Stomach smooth muscle (tissue), 2 donors: Measurements from ENCODE around the gene TACR2.
A peak's percentile ranks its signal among the peaks of the same experiment; 100 is the strongest.
"Not testable (repeated sequence)": the region's sequence is repeated elsewhere in the genome, so short reads cannot be mapped to it uniquely, and the experiment has no call there.

ENCODE experiments used
- H3K27ac ChIP-seq: one replicate; pipeline ENCODE4 v1.7.0; 2013; ENCODE audit warnings: mild to moderate bottlenecking, low read length, inconsistent platforms
- H3K27me3 ChIP-seq, 2 donors: one replicate each; pipeline ENCODE4 v1.7.0; 2013; ENCODE audit warnings: low read length in 2 of 2; ENCODE audit not compliant: insufficient read depth in 2 of 2, control insufficient read depth in 1 of 2
- H3K36me3 ChIP-seq, 2 donors: one replicate each; pipeline ENCODE4 v1.7.0; 2013; ENCODE audit warnings: low read length in 2 of 2; ENCODE audit not compliant: control insufficient read depth in 2 of 2, insufficient read depth in 2 of 2
- H3K4me1 ChIP-seq: one replicate; pipeline ENCODE4 v1.7.0; 2013; ENCODE audit warnings: low read length; ENCODE audit not compliant: control insufficient read depth, insufficient read depth
- H3K4me3 ChIP-seq, 2 donors: one replicate each; pipeline ENCODE4 v1.7.0; 2013; ENCODE audit warnings: low read length in 2 of 2
- H3K9ac ChIP-seq, 2 donors: one replicate each; pipeline ENCODE4 v1.7.0; 2013; ENCODE audit warnings: low read length in 2 of 2, mild to moderate bottlenecking in 1 of 2
- H3K9me3 ChIP-seq, 2 donors: one replicate each; pipeline ENCODE4 v1.7.0; 2013; ENCODE audit warnings: low read length in 2 of 2; ENCODE audit not compliant: control insufficient read depth in 2 of 2
- donor health status: healthy.
- donor health status: Pancreatic carcinoma.

TACR2 gene

DNA sequence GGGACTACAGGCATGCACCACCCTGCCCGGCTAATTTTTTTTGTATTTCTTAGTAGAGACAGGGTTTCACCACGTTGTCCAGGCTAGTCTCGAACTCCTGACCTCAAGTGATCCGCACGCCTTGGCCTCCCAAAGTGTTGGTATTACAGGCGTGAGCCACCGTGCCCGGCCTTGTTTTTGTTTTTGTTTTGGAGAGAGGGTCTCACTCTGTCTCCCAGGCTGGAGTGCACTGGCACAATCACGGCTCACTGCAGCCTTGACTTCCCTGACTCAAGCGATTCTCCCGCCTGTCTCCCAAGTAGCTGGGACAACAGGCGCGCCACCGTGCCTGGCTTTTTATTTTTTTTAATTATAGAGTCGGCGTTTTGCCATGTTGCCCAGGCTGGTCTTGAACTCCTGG lies 33.7 kb upstream of the TACR2 start:
- H3K27me3 ChIP-seq, H3K4me3 ChIP-seq, H3K9ac ChIP-seq, H3K9me3 ChIP-seq, H3K36me3 ChIP-seq: not testable (repeated sequence)
- peak overlapping the region; percentile 53 for H3K27ac ChIP-seq
- H3K4me1 ChIP-seq: peaks cover 51% of the 10 kb centered on the region

DNA sequence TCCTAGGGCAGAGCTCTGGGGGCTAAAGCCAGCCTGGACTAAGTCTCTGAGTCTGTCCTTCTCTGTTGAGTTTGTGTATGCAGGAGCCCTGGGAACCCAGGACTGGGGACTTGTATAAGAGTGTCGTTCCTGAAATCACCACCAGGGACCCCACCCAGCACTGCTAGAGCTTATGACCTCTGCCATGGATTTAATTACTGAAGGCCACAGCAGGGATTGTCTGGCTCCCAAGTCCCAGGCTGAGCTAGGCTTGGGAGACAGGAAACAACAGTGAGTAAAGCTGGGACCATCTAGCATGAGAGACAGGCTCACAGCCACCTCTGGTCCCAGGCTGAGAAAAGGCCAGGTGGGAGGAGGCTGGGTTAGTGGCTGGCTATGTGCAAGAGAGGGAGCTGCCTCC lies 33.1 kb upstream of the TACR2 start:
- H3K4me3 ChIP-seq: peak overlapping the region in 1 of 2 donors; percentile 22
- H3K27ac ChIP-seq: peak overlapping the region; percentile 53
- H3K27me3 ChIP-seq: no peaks in the 10 kb centered on the region
- no peak overlapping the region for H3K9ac ChIP-seq
- H3K9me3 ChIP-seq: no peaks in the 10 kb centered on the region
- H3K4me1 ChIP-seq: peaks cover 47% of the 10 kb centered on the region
- H3K36me3 ChIP-seq: peaks cover 0 to 3% of the 10 kb centered on the region in 2 donors

DNA sequence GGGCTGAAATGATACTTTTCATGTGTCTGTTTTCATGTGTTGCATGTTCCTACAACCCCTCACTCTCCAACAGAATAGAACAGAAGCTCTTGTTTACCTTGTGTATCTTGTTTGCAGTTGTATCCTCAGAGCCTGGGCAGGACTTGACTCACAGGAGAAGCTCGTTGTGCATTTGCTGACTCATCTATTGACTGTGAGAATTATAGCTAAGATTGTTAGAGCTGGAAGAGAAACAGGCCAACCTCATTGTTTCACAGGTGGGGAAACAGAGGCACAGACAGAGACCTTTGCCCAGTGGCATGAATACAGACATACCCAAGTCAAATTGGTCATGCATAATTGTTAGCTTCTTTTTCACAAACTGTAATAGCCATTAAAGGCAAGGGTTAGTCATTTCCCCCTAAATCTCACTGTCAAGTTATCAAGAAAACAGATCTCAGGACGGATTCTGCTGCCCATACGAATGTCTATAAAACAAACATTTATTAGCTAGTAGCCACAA lies 30.0 kb upstream of the TACR2 start:
- peaks cover 24% of the 10 kb centered on the region for H3K4me1 ChIP-seq
- no peak overlapping the region for H3K9ac ChIP-seq
- H3K9me3 ChIP-seq: no peaks in the 10 kb centered on the region
- H3K4me3 ChIP-seq: no peak overlapping the region
- H3K36me3 ChIP-seq: no peaks in the 10 kb centered on the region
- no peaks in the 10 kb centered on the region for H3K27me3 ChIP-seq
- peak overlapping the region; percentile 53 for H3K27ac ChIP-seq

DNA sequence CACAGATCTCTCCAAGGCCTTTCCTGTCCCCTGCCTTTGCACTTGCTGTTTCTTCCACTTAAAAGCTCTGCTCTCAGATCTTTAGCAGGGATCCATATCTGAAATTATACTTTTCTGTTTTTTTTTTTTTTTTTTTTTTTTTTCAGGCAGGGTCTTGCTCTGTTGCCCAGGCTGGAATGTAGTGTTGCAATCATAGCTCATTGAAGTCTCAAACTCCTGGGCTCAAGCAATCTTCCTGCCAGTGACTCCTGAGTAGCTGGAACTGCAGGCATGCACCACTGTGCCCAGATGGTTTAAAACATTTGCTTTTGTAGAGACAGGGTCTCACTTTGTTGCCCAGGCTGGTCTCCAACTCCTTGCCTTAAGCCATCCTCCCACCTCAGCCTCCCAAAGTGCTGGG lies 29.5 kb upstream of the TACR2 start:
- Histone ChIP-seq H3K4me3 (no peak overlapping the region), H3K27me3 (no peaks in the 10 kb centered on the region), H3K27ac (peak overlapping the region; percentile 53), H3K9ac (no peak overlapping the region), H3K4me1 (peaks cover 21% of the 10 kb centered on the region), H3K36me3 (no peaks in the 10 kb centered on the region), H3K9me3 (no peaks in the 10 kb centered on the region)

DNA sequence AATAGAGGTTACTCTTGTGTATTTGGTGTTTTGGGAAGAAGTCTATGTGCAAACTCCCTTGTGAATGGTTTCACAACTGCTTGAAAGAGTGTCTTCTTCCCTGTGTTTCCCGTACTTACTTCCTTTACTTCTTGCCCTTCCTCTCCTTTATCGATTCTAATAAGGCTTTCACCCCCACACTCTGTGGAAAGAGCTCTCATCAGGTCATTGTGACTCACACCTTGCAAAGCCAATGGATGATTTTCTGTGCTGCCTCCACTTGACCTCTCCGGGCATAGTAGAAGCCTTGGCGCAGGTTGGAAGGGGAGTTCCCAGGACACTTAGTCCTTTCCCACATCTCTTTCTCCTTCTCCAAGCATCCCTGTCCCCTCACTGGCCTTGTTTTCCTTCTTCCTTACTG lies 28.3 kb upstream of the TACR2 start:
- Histone ChIP-seq H3K36me3 (no peaks in the 10 kb centered on the region), H3K27me3 (no peaks in the 10 kb centered on the region), H3K4me1 (peaks cover 13% of the 10 kb centered on the region), H3K27ac (no peak overlapping the region), H3K4me3 (no peak overlapping the region), H3K9ac (no peak overlapping the region), H3K9me3 (no peaks in the 10 kb centered on the region)

DNA sequence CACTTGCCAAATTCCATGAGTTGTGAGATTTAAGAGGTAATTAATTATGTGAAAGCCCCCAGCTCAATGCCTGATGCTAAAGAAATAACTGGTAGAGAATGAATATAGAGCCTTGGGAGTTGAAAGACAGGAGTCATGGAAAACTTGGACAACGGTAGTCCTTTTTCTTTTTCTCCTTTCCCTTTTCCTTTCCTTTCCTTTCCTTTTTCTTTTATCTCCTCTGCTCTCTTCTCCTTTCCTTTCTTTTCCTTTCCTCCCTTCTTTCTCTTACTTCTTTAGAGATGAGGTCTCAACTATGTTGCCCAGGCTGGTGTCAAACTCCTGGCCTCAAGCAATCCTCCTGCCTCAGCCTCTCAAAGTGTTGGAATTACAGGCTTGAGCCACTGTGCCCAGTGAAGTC lies 26.6 kb upstream of the TACR2 start:
- Histone ChIP-seq H3K27me3 (no peaks in the 10 kb centered on the region), H3K9me3 (no peaks in the 10 kb centered on the region), H3K36me3 (no peaks in the 10 kb centered on the region), H3K4me3 (no peak overlapping the region), H3K9ac (no peak overlapping the region), H3K4me1 (peaks cover 18% of the 10 kb centered on the region), H3K27ac (no peak overlapping the region)

DNA sequence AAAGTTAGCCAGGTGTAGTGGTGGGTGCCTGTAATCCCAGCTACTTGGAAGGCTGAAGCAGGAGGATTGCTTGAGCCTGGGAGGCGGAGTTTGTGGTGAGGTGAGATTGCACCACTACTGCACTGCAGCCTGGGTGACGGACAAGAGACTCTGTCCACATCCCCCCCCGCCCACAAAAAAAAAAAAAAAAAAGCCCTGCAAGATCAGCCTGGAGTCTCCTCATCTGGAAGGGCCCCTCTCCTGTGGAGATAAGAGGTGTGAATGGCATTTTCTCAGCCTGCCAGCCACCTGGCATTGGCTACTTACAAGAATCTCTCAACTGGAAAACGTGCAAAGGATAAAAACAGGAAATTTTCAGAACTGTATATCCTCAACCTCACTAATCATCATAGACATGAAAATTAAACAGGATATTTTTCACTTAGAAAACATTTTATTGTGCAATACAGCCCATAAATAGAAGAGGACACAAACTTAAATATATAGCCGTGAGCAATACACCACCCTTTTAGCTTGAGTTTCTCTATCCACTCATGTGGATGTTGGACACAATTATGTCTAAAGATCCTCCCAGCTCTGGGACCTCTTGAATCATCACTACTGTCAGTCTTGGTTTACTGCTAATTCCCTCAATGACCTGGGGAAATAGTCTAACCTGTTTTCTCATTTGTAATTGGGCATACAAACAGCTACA lies 23.2 kb upstream of the TACR2 start:
- no peaks in the 10 kb centered on the region for H3K9me3 ChIP-seq
- no peak overlapping the region for H3K27ac ChIP-seq

DNA sequence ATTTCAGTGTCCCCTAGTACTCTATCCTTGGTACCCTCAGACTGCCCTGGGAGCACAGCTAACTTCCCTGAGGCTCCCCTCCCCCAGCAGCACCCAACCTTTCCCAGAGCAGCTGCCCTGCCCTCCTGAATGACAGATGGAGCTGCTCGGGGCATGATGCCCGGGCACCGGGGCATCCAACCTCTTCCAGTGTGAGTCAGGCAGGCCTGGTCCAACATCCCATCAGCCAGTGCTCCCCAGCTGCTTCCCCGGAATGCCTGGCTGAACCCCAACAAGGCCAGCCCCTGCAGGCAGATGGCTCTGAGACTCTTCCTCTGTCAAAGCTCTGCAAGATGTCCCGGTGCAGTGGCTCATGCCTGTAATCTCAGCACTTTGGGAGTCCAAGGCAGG lies 22.6 kb upstream of the TACR2 start:
- Histone ChIP-seq H3K9me3 (no peaks in the 10 kb centered on the region), H3K36me3 (peaks cover 0 to 6% of the 10 kb centered on the region in 2 donors), H3K27me3 (no peaks in the 10 kb centered on the region), H3K4me1 (peaks cover 11% of the 10 kb centered on the region), H3K27ac (no peak overlapping the region), H3K4me3 (no peak overlapping the region), H3K9ac (no peak overlapping the region)

More for the DNA sequence above, 23.2 kb upstream of the TACR2 start:
- peaks cover 11% of the 10 kb centered on the region for H3K4me1 ChIP-seq
- no peak overlapping the region for H3K9ac ChIP-seq
- H3K27me3 ChIP-seq: no peaks in the 10 kb centered on the region
- H3K4me3 ChIP-seq: no peak overlapping the region
- peaks cover 0 to 3% of the 10 kb centered on the region in 2 donors for H3K36me3 ChIP-seq

DNA sequence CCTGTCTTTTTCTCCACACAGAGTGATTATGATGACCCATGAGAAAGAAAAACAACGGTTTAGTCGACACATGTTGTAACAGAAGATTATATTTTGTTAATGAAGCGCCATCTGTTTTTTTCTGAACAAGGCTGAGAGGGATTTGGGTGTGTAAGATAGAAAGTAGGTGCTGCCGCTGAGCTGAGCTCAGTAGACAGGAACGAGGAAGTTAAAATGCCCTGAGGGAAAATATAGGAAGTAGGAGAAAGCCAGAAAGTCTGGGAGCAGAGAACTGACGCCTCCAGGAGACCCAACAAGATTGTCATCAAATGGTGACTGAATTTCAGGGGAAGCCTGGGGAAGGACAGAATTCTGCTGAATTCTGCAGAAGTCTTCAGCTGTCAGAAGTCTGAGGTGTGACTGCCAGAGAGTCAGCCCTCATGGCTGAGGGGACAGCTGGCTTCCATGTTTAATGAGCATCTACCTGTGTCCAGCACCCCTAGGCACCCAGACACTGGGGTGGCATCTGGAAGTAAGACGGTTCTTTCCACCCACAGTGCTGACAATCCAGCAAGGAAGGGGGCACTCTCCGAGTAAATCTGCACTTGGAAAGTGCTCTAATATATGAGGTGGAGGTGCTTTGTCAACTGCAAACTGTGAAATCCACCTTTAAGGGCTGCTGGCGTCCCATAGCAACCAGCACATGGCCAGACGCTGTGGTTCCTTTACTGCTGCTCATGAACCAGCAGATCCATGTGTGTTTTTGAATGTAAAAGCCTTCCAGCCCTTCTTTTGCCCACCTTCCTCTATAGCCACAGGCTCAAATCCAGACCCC lies 22.0 kb upstream of the TACR2 start:
- Histone ChIP-seq H3K9ac (no peak overlapping the region), H3K27ac (no peak overlapping the region), H3K9me3 (no peaks in the 10 kb centered on the region), H3K36me3 (peaks cover 0 to 7% of the 10 kb centered on the region in 2 donors), H3K27me3 (no peaks in the 10 kb centered on the region), H3K4me3 (no peak overlapping the region), H3K4me1 (peaks cover 11% of the 10 kb centered on the region)

DNA sequence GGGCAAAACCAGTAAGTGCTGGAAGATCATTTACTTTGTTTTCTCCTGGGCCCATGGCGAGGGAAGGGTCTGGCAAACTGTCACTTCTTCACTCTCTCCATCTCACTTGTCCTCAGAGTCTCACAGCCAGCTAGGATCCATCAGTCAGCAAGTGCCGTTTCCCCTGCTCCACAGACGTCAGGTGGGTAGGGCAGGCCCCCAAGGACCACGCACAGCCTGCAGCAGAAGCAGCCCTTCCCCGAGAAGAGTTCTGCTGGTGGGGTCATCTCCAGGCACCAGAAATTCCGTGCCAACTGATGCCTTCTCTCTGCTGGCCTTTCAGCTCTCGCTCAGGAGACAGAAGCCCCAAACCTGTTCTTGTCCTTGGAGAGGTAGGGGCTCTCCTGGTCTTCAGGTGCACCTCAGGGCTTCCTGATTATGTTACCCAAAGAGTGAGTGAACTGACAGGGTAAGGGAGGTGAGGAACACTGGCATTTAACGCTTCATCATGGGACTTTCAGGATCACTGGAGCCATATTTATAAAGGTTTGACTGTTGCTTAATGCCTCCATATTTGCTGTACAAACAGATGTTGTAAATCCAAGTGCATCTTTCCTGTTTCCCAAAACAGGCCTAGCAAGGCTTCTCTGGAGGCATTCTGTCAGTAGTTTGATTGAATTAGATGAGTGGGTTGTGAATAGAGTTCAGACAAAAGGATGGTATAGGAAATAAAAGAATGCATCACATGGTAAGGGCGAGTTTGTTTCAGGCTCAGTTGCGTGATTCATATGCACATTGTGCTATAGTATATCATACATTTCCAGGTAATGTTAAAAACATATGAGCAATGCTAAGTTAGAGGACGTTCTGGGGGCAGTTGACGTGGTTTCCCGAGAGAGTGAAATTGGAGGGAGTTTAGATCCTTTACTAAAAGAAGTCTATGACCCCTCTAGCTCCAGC lies 20.9 kb upstream of the TACR2 start:
- no peak overlapping the region for H3K27ac ChIP-seq
- no peak overlapping the region for H3K9ac ChIP-seq
- H3K27me3 ChIP-seq: no peaks in the 10 kb centered on the region
- H3K4me1 ChIP-seq: peaks cover 11% of the 10 kb centered on the region
- H3K4me3 ChIP-seq: no peak overlapping the region
- H3K36me3 ChIP-seq: peaks cover 4 to 12% of the 10 kb centered on the region in 2 donors
- H3K9me3 ChIP-seq: no peaks in the 10 kb centered on the region
